Posterior cingulate gyrus (tissue), 11 donors: ENCODE measurements around the gene RELL1.

ENCODE experiments used
- DNase-seq, 10 donors: peaks; one replicate each; pipeline versions ENCODE4 v3.0.0 to v3.0.0-alpha.2; 2020 to 2021; ENCODE audit warnings: mixed read lengths in 3 of 10
- intact Hi-C: fragments of 100-400 bp; cut with DNase I; formaldehyde crosslinking; loops from one replicate; pipeline ENCODE4 v1.15.1; 2023

Gene RELL1

DNA sequence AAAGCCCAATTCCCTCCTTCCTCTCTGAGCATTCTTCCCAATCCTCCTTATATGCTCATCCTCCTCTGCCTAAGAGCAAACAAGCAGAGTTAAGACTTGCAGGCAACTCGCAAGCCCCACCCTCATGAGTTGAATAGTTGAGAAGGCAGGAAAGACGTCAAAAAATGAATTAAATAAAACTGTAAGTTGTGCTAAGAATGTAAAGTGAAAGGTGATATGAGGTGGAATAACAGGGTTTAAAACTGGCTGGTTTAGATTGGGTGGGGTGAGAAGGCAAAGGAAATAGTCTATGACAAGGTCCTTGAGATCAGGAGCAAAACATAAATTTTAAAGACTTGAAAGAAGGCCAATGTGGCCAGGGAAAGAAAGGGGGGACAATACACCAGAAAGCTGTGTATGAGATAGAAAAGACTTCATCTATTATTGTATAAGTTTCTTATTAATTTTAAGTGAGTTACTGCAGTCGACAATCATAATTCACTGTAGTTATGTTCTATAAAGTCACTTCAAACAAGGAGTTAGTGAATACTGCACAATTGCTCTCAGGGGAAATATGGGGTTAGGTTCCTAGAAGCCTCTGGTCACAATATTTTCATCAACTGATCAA, 124.9 kb downstream of the RELL1 start:
- DNase-seq, result no peak
- intact Hi-C loops, result no loop called here
